NCI-H2029 (cell line): ENCODE results near the gene MRPS15.
"Not testable (repeated sequence)": the region's sequence is repeated elsewhere in the genome, so short reads cannot be mapped to it uniquely, and the experiment has no call there.

Experiments used
- DNase-seq: peaks from one replicate; lab custom pipeline; 2025; lab: John Stamatoyannopoulos, UW

The MRPS15 gene

DNA sequence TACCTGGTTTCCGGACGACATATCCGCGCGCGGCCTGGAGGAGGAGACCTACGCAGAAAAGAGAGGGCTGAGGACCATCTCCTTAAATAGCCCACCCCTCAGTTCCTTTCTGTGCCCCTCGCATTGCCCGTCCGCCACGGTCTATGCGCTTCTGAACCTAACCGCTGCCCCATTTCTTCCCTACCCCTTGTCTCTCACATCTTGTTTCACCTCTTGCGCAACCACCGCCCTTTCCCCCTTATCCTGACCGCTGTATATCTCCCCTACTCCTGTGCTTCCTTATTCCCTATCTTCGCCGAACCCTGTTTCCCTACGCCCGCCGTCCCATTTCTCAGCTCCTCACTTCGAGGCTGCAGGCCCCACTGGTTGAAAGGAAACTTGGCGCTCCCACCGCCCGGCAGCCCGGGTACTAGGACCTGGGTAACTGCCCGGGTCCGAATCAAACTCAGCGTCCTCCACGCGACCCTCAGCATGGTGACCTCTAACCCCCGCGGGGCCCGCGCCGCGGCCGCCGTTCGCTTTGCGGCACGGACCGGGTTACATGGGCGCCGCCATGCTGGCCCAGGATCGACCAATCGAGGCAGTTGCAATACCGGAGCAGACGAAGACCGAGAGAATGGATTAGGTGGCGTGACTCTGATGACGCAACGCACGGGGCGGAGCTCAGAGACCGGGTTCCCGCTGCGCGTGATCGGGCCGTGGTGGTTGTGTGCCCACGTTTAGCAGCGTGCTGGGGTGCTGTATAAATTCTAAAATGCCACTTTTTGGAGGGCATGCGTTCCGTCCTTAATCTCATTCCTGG, at the start of gene MRPS15:
MRPS15 (minus strand) TSS at position 582 of the 802 bp plus-strand sequence; CDS start at position 473, 109 bp downstream.
- DNase-seq, result peak; percentile 100

DNA sequence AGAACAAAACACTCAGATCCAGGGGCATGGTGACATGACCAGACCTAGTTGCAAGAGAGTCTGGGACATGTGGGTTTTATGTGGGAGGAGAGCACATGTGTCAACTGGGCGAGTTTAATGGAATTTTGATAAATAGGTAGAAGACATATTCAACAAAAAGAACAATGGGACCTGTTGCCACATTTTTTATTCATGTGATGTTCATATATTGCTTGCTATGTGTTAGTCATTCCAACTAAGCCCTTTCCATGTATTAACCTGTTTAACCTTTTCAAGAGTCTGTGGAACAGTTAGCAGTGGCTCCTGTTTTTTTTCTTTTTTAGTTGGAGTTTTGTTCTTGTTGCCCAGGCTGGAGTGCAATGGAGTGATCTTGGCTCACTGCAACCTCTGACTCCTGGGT, 48.7 kb upstream of the MRPS15 start:
- DNase-seq, result no peak

DNA sequence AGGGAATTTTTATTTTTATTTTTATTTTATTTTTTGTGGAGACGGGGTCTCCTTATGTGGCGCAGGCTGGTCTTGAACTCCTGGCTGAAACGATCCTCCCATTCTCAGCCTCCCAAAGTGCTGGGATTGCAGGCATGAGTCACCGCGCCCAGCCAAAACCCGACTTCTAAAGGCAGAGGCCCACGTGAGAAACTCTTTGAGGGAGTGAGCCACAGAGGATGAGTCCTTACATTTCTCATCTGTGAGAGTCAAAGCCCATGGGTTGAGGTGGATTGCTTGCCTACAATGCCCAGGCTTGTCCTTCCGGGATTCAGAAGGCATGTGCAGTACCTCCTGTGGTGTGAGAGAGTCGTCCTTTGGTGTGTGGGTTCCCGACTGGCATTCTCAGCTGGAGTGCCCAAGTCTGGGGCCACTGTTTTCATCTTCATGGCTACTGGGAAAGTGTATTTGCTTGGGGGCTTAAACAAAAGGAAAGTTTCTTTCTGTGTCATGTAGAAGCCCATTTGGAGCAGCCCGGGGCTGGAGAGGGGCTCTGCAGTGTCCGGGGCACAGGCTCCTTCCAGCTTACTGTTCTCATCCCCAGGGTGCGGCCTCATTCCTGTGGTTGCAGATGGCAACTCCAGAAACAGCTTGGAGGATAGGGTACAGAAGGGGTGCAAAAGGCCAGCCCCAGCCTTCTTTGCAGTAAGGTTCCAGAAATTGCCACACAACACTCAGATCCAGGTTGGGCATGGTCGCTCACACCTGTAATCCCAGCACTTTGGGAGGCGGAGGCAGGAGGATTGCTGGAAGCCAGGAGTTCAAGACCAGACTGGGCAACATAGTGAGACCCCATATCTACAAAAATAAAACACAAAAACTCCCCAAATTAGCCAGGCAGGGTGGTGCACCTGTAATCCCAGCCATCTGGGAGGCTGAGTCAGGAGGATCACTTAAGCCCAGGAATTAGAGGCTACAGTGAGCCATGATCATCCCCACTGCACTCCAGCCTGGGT, 47.9 kb upstream of the MRPS15 start:
- no peak for DNase-seq

DNA sequence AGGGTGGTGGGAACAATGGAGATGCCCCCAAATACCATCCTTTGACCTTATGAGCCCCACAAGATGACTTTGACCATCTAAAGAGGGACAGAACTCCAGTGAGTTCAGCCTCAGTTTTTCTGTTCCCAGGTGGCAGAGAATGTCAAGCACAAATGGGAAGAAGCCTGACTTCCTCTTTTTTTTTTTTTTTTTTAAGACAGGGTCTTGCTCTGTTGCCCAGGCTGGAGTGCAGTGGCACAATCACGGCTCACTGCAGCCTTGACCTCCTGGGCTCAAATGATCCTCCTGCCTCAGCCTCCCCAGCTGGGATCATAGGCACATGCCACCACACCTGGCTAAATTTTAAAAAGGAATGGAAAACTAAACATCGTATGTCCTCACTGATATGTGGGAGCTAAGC, 47.0 kb upstream of the MRPS15 start:
- DNase-seq, result not testable (repeated sequence)

DNA sequence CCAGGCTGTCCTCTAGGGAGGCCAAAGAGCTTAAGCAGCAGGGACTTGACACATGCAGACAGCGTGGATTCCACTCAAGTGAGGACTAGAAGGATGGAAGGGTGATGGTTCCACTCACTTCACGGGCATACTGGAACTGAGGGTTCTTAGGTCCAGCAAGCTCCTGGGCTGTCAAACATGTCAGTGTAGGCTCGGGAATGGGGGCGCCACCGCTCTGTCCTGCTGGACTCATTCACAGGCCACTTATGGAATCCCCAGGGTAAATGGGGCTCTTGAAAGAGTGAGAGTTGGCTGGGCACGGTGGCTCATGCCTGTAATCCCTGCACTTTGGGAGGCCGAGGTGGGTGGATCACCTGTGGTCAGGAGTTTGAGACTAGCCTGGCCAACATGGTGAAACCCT, 46.2 kb upstream of the MRPS15 start:
- DNase-seq, result no peak

DNA sequence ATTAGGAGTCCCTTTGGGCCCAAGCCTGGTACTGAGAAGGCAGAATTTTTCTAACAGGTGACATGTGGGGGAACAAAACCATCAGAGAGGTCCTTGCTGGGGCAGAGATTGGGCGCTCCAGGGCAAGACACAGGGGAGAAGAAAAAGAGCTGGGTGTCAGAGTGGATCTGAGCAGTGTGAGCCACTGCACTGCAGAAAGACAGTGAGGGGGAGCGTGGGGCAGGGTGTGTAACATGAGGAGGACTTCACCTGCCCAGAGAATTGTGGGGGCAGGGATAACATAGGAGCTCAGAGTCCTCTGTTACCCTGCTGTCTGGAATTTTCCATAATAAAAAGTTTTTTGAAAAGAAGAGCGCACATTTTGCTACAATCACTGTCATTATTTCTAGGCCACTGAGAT, 44.1 kb upstream of the MRPS15 start:
- no peak for DNase-seq

DNA sequence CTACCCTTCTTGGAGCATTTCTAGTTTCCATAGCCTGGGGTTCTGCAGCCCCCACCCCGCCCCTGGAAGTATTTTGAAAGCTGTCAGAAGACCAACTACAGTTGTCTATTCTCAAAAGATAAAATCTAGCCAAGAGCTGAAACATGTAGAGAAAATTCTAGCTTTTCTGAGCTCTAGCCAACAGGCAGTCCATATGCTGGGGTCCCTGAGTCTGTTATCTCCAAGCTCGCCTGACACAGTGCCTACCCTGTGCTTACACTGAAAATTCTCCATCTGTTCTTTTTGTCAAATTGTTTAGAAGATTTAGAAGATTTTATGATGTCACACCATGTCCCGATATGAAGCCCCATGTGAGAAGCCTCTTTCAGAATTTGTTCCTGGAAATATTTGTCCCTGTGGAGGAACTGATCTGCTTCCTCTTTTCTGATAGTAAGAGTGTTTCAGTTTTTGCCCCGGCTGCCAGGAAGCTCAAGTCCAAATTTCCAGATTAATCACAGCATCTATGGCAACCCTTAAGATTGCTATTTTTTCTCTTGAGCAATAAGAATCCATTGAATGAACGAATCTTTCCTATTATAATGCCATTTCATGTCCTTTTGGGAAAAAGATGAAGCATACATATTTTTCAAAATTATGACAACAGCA, 42.2 kb upstream of the MRPS15 start:
- no peak for DNase-seq

DNA sequence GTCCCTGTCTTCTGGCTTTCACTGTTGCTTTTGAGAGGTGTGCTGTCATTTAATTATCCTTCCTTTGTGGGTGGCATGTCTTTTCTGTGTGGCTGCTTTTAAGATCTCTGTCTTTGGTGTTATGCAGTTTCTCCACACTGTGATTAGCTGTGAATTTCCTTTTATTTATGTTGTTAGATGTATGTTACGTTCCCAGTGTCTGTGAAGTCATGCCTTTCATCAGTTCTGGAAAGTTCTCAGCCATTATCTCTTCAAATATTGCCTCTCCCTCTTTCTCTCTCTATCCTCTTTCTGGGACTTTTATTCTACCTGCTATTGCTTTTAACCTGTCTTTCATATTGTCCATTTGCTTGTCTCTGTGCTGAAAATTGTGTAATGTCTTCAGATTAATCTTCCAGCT, 39.5 kb upstream of the MRPS15 start:
- no peak for DNase-seq

DNA sequence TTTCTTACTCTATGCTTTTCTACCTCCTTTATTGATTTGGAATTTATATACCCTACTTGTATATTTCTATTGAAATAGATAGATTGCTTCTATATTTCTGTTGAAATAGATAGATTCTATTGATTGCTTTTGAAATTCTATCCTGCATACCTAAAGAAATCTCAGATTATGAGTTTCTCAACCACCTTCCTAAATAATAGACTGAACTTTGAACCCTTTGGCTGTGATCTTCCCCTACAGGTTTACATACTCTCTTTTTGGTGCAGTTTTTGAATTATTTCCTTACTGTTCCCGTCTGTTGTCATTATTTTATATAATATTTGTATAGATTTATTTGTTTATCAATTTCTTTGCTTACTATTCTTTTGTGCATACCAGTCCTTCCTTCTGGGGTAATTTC, 39.0 kb upstream of the MRPS15 start:
- DNase-seq, result no peak

DNA sequence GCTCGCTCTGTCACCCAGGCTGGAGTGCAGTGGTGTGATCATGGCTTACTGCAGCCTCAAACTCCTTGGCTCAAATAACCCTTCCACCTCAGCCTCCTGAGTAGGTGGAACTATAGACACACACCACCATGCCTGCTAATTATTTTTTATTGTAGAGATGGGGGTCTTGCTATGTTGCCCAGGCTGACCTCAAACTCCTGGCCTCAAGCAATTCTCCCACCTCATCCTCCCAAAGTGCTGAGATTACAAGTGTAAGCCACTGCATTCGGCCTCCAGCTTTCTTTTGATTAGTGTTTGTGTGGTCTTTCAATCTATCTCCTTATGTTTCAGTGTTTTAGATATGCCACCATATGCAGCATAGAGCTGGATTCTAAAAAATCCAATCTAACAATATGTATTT, 38.4 kb upstream of the MRPS15 start:
- DNase-seq, result no peak

DNA sequence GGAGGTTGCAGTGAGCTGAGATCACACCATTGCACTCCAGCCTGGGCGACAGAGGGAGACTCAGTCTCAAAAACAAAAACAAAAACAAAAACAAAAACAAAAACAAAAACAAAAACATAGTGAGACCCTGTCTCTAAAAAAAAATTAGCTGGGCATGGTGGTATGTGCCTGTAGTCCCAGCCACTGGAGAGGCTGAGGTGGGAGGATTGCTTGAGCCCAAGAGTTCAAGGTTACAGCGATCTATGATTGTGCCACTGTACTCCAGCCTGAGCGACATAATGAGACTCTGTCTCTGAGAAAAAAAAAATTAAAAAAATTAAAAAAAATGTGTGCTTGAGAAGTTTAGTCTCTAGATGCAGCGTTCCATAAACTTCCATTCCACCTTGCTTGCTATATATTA, 37.7 kb upstream of the MRPS15 start:
- DNase-seq, result not testable (repeated sequence)

DNA sequence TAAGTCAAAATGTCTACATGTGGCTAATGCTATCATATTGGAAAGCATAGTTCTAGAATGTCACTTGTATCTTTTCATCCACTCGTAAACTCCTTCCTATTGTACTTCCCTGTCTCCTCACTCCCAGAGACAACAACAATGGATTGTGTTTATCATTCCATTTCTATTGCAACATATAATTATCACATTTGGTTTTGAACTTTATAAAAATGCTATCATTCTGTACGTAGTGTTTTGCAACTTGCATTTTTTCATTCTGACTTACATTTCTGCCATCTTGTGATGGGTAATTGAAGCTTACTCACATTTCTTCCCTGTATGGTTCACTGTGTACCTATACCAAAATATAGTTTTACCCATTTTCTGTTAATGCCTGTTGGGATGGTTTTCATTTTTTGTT, 33.0 kb upstream of the MRPS15 start:
- no peak for DNase-seq

DNA sequence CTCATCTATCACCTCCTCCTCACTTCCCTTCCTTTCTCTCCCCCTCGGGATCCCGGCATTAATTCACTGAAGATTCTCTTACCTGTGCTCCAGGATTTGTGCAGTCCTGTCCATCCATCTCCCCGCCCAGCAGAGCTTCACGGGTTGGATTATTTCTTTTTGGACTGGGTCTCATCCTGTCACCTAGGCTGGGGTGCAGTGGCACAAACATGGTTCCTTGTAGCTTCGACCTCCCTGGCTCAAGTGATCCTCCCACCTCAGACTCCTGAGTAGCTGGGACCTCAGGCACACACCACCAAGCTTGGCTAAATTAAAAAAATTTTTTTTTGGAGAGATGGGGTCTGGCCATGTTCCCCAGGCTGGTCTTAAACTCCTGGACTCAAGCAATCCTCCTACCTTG, 30.8 kb upstream of the MRPS15 start:
- no peak for DNase-seq

DNA sequence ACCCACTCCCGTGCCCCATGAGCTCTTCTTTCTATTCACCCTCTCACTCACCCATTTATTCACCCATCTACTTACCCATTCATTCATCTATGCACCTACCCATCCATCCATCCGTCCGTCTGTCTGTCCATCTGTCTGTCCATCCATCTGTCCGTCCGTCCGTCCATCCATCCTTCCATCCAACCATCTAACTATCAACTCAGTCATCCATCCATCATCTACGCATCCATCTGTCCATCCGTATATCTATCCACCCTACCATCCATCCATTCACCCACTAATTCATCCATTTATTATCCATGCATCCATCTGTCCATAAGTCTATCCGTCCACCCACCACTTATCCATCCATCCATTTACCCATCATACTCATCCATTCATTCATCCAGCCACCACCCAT, 29.3 kb upstream of the MRPS15 start:
- DNase-seq, result no peak

DNA sequence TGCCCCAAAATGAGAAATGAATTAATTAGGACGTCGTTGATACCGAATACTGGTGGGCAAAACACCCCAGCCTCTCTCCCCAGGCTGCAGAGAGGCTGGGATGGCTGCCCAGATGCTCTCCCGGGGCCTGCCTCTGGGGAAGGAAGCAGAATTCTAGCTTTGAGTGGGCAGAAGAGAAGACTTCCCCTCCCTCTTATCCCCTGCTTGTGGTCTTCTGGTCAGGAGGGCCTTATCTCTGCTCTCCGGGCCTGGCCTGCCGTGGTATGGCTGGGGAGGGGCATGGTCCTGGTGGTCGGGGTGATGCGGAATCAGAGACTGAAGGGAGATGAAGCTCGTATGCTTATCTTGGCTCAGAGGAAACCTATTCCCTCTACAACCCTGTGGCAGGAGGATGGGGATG, 28.3 kb upstream of the MRPS15 start:
- DNase-seq, result no peak

DNA sequence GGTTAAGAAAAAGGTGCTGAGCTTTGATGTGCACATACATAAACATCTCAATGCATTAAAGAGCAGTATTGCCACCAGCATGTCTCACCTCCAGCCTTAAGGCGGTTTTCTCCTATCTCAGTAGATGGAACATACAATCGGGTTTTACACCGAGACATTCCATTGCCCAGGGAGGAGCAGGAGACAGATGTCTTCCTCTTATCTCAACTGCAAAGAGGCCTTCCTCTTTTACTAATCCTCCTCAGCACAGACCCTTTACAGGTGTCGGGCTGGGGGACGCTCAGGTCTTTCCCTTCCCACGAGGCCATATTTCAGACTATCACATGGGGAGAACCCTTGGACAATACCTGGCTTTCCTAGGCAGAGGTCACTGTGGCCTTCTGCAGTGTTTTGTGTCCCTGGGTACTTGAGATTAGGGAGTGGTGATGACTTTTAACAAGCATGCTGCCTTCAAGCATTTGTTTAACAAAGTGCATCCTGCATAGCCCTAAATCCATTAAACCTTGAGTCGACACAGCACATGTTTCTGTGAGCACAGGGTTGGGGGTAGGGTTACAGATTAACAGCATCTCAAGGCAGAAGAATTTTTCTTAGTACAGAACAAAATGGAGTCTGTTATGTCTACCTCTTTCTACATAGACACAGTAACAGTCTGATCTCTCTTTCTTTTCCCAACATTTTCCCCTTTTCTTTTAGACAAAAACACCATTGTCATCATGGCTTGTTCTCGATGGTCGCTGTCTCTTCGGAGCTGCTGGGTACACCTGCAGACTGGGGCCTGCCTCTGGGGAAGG, 25.3 kb upstream of the MRPS15 start:
- not testable (repeated sequence) for DNase-seq

DNA sequence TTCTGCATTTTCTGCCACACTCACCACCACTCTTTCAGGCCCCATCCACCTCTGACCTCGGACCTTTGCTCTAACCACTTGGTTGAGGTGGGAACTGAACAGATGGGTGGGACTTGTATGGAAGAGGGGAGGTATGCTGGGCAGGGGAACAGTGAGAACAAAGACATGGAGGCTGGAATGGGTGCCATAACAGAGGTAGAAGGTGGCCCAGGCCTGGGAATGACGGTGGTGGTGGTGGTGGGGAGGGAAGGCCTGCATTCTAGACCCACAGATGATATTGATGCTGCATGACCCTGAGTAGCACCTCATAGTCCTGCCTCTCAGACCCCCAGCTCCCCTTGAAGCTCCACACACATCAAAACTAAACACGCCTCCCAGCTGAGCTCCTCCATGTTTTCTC, 23.7 kb upstream of the MRPS15 start:
- DNase-seq, result no peak

DNA sequence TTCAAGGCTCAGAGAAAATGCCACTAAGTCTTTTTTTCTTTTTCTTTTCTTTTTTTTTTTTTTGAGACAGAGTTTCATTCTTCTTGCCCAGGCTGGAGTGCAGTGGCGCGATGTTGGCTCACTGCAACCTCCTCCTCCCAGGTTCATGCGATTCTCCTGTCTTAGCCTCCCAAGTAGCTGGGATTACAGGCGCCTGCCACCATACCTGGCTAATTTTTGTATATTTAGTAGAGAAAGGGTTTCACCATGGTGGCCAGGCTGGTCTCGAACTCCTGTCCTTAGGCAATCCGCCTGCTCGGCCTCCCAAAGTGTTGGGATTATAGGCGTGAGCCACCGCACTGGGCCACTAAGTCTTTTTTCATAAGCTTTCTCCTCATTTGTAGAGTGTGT, 23.1 kb upstream of the MRPS15 start:
- DNase-seq, result not testable (repeated sequence)

DNA sequence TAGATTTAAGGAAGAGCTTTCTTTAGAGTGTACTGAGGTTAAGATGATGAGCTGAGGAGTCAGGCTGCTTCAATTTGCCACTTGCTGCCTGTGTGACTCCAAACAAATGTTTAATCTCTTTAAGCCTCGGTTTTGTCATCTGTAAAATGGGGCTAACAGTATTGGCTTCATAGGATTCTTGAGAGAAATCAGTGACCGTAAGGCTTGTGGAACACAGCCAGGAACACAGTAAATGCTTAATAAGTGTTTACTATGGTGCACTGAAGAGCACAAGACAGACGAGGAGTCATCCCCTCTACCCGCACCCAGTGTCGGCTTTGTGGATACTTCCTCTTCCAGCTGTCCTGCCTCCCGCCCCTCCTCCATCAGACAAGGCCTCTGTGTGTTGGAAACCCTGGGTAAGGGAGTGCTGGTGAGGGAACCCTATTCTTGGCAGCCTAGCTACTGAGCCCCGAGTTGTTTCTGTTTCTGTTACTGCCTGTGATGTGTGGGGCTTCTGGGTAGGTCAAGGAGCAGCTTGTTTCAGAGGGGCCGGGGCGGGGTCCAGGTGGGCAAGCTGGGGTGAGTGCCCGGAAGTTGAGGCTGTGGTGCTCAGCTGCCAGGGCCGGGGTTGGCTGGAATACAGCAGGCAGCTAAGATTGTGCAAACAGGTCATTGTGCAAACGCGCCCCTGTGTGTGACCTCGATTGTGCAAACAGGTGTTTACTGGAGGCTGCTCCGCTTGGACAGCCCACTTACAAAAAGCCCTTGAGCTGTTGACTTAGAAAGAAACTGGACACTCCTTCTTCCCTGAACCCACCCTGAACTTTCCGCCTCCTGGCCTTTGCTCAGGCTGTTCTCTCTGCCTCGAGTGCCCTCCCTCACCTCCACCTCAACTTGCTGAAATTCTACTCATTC, 22.5 kb upstream of the MRPS15 start:
- peak; percentile 100 for DNase-seq

DNA sequence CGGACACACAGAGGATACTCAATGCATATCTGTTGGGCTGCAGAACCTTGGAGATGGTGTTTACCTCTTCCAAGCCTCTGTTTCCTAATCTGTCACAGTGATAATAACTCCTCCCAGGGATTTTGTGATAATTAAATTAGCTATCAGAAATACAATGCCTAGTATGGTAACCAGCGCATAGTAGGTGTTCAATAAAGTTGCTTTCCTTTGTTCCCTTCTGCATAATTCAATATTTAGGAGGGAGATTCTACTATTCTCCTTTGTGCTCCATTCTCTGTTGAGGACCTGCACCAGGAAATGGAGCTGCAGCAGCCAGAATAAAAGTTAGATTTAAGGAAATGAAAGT, 21.9 kb upstream of the MRPS15 start:
- no peak for DNase-seq

DNA sequence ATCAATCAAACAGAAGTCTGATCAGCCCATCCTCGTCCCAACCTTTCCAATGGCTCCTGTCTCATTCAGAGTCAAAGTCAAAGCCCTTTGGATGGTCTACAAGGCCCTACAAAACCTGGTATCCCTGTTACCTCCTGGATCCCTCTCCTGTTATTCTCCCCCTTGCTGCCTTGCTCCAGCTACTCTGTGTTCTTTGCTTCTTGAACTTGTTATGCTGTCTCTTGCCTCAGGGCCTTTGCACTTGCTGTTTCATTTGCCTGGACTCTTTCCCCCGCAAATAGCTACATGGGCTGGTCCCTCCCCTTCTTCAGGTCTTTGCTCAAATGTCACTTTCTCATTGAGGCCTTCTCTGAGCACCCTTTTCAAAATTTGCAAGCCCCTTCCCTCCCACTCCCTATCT, 19.9 kb upstream of the MRPS15 start:
- DNase-seq, result no peak
